Right hindlimb (tissue), 1 donor: Measurements from ENCODE around the gene GLI3.

Experiments used
- DNase-seq: peaks from one replicate; pipeline ENCODE4 v3.0.0-alpha.2; 2018

Gene GLI3

GRCh38 chr7:42102301-42102700 lies 134.7 kb downstream of the GLI3 start:
- DNase-seq = no peak

GRCh38 chr7:42100156-42100508 lies 136.9 kb downstream of the GLI3 start:
- DNase-seq = no peak

DNA sequence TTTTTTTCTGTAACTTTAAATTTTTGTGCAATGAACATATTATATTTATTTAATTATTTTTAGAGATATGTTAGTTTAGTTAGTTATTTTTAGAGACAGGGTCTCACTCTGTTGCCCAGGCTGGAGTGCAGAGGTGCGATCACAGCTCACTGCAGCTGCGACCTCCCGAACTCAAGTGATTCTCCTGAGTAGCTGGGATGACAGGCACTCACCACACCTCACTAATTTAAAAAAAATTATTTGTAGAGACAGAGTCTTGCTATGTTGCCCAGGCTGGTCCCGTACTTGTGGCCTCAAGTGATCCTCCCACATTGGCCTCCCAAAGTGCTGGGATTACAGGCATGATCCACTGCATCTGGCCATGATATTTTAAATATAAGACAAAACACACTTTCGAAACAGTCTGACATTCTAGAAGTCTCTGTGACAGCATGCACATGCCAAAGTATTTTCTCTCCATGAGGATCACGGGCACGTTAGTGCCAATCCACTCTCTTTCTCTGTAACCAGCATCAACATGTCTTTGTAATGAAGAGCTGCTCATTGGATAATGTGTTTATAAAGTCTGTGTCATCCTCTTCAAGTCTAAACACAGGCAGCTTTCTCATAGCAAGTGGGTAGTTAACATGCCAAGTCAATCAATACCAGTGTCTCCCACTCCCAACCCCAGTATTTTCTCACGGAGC lies 137.4 kb downstream of the GLI3 start:
- DNase-seq = no peak

DNA sequence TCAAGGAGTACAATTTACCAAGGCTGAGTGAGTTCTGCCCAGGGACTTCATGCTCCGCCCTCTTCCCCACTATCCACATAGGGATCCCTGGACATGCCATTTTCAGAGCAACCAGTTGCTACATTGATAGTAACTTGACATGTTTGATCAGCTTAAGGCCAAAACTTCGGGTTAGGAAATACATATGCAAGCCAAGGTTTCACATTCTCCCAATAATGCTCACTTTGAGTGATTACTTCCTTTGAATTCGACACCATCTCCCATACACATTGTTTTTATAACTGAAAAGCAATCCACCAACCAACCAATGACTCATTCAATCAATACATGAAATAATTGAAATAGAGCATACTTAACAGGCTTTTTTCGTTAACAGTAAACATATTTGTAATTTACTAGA lies 137.9 kb downstream of the GLI3 start:
- no peak for DNase-seq

GRCh38 chr7:42097752-42098151 lies 139.3 kb downstream of the GLI3 start:
- no peak for DNase-seq

DNA sequence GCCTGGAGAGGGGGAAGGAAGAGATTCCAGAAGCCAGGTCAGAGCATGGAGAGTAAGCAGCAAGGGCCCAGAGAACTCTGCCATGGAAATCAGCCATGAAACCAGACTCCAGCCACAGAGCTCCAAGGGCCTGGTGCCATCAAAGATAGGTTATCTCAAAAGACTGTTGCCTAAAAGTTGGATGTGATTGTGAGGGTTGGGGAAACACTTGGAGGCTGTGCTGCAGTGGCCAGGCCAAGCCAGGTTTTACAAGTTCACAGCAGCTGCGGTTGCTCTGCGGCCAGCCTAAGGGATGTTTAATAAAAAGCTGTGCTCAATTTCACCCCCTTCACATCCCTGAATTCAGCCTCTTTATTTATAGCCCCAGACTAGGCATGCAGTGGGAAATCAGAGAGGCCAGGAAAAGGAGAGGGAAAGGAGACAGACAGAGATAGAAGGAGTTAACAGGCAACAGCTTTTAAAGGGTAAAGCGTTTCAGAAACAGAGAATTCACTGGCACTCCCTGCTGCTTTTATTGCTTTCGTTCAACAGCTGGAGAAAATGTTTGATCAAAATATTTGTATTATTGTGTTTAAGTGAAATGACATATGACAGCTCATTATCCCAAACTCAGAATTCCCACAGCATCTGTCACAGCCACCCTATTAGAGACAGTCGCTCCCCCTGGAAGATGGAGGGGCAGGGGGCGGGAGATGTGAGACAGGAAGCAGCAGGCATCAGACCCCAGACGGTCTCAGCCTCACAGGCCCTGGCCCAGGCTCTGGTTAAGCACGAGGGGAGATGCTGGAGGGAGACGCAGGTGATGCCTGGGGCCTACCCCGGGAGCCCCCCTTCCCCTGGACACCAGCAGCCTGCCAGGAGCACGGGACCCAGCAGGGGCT lies 140.1 kb downstream of the GLI3 start:
- peak; percentile 78 for DNase-seq

- no peak for DNase-seq
These were observed 140.7 kb downstream of the GLI3 start for GRCh38 chr7:42096268-42096667.

GRCh38 chr7:42095791-42096190 lies 141.2 kb downstream of the GLI3 start:
- no peak for DNase-seq

DNA sequence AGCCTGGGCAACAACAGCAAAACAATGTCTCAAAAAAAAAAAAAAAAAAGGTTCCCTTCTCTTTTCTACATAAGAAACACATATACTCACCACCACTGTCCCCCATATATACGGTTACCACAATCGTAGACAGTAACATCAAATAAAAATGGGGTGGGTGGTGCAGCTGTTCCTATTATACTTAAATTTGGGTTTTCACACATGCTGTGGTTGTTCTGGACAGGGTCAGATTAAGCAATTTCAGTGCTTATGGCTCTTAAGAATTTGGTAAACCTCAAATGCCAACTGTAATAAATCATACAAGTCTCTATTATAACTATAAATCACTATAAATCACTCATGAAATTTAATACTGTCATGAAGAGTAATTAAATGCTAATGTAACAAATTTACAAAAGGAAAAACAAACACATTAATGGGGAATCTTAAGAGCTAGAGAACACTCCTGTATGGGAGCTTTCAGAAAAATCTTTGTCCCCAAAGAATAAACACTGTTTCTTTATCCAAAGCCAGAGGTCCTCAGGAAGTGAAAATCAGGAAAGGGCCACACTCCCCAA lies 143.6 kb downstream of the GLI3 start:
- DNase-seq = no peak

GRCh38 chr7:42091461-42092291 lies 145.3 kb downstream of the GLI3 start:
- peak; percentile 60 for DNase-seq

DNA sequence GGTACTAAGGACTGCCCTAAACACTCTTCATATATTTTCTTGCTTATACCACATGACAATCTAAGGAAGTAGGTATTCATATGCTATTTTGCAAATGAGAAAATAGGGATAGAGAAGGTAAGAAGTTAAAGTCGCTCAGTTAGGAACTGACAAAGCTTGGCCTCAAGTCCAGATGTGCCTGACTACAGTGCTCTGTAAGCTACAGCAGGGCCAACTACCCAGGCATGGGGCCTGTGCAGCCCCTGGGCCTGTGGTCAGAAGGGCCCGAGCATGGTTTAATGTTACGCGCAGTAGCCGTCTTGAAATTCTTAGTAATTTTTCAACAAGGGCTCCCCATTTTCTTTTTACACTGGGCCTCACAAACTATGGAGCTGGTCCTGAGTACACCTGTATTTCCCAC lies 146.2 kb downstream of the GLI3 start:
- DNase-seq = no peak

GRCh38 chr7:42090056-42090455 lies 147.0 kb downstream of the GLI3 start:
- no peak for DNase-seq

DNA sequence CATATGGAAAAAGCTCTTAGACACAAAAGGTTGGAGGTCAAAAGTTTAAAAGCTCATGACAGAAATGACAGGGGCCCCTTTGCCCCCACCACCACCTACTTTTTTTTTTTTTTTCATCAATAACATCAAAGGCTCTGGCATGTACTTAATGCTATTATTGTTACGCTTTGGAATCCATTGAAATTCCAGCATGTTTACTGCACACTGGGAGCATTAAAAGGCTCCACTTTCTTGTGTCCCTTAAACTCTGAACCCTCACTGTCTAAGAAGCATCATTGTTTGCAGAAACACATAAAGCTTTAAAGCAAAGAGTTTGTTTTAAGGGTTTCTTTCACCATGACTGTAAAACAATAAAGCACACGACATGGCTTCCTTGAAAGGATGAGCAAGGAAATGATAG lies 149.4 kb downstream of the GLI3 start:
- DNase-seq = no peak

DNA sequence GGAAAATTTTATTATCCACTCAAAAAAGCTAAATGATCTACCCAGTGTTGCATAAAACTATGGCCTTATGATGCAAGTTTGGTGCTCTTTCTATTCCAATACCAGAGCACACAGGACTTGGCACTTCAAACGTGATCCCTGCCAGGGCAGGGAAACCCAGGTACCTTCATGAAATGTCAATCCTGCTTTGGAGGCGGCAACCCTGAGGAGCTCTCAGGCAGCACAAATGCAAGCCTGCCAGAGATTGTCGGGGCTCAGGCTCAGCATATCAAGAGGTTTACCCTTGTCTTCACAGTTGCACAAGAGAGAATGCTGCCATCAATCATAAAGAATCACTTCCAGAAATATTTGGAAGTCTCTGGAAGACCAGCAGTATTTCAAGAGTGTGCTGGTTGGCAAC lies 151.5 kb downstream of the GLI3 start:
- no peak for DNase-seq

DNA sequence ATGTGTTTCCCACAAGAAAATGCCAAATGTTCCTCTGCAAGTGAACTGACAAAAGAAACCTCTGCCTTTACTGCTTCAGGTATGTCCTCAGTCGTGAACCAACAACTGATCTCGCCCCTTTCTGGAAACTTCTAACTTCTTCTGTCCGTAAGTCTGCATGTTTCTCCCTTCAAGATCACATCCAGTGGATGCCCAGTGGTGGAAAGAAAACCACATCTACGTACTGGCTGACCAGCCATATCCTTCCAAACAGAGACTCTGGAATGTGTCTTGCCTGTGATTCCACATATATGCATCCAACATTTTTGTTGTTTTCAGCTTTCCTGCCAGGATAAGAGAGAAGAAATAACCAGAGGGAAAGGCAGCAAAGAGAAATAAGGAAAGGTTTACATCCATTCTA lies 152.7 kb downstream of the GLI3 start:
- no peak for DNase-seq

- no peak for DNase-seq
These were observed 153.7 kb downstream of the GLI3 start for GRCh38 chr7:42083284-42083683.

GRCh38 chr7:42082144-42082543 lies 154.9 kb downstream of the GLI3 start:
- no peak for DNase-seq

GRCh38 chr7:42081671-42082070 lies 155.3 kb downstream of the GLI3 start:
- no peak for DNase-seq

- no peak for DNase-seq
These were observed 156.0 kb downstream of the GLI3 start for GRCh38 chr7:42080841-42081586.

DNA sequence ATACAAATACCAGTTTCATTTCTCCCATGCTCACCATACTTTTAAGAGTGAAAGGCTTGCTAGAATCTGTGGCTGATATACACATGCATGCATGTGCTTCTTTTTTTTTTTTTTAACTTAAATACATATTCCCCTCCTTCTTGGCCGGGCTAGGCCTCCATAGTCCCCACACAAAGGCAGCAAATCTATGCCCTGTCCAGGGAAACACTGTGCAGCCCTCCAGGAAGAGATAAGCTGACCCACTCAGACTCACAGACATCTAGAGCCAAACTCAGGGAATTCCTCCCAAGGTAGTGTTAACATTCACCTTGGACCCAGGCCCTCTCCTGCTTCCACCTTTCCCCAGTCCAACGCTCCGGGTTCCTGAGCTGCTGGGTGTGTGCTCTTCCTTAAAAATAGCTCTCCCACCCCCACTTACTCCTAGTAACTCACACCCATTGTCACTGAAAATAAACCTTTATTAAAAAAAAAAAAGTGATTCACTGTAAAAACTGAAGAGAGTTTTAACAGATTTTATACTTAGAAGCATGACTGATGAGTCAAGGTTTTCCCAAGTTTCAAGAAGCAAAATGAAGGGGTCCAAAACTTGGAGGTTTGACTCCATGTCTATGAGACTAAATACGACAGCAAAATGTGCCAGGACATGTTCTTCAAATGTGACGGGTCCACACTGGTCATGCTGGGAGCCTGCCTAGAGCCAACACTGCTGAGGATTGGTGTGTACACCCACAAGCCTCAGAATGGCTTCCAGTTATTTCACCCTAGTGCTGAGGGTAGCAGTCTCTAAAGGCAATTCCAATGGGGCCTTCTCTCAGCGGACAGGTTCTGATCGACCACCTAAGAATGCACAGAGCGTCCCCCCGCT lies 159.5 kb downstream of the GLI3 start:
- no peak for DNase-seq

- DNase-seq = no peak
These were observed 160.1 kb downstream of the GLI3 start for GRCh38 chr7:42076870-42077269.

DNA sequence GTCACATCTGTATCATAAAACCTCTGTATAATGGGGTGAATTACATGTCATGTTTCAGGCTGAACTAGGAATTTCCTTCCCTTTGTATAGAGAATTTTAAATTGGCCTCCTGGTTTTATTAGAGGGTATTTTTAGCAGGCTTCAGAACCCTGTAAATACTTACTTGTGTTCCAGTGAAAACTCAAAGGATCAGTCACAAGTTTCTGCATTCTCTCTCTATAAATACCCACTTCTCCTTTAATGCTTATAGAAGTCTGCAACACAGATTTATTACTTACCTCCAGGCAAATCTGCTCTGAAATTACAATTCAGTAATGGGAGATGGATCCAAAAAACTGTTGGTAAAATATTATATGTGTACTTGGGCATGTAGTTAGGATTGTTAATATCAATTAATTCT lies 161.6 kb downstream of the GLI3 start:
- no peak for DNase-seq
